GM12875 (cell line): ENCODE data around the gene NCKAP1.
"Not testable (repeated sequence)": the region's sequence is repeated elsewhere in the genome, so short reads cannot be mapped to it uniquely, and the experiment has no call there.

Experiments
- H3K4me3 ChIP-seq: one replicate; pipeline ENCODE4 v1.5.1; 2011; ENCODE audit warnings: low read depth, low read length, control low read depth
- CTCF ChIP-seq: IDR thresholded peaks from 2 replicates; pipeline ENCODE4 v1.5.1; 2011; ENCODE audit warnings: low read depth, mild to moderate bottlenecking, control low read depth, inconsistent platforms, low read length, moderate library complexity, borderline replicate concordance; ENCODE audit not compliant: insufficient read depth

The NCKAP1 gene

DNA sequence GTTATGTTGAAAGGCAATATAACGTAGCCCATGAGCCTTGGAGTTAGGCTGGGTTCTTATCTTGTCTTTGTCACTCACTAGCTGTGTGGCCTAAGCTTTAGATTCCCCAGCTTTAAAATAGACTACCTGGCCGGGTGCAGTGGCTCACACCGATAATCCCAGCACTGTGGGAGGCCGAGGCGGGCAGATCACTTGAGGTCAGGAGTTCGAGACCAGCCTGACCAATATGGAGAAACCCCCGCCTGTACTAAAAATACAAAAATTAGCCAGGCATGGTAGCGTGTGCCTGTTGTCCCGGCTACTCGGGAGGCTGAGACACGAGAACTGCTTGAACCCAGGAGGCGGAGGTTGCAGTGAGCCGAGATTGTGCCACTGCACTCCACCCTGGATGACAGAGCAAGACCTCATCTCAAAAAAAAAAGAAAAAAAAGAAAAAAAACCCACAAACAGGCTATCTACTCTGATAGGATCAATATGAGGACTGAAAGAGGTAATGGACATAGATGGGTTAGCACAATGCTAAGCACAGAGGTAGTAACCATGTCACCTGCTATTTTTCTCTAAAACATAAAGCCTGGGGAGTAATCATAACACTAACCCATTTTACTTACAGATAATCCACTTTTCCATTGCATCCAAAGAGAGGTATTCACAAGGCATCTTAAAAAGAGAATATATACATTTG, 43.9 kb downstream of the NCKAP1 start:
- no peak for TF ChIP-seq CTCF
- H3K4me3 ChIP-seq = no peak overlapping the region

- no peak overlapping the region for H3K4me3 ChIP-seq
- TF ChIP-seq CTCF = no peak
These were observed 55.3 kb downstream of the NCKAP1 start for GRCh38 chr2:182982941-182983340.

GRCh38 chr2:182981475-182981874, 56.8 kb downstream of the NCKAP1 start:
- not testable (repeated sequence) for H3K4me3 ChIP-seq

- no peak overlapping the region for H3K4me3 ChIP-seq
- TF ChIP-seq CTCF = no peak
These were observed 57.6 kb downstream of the NCKAP1 start for GRCh38 chr2:182980652-182981051.

DNA sequence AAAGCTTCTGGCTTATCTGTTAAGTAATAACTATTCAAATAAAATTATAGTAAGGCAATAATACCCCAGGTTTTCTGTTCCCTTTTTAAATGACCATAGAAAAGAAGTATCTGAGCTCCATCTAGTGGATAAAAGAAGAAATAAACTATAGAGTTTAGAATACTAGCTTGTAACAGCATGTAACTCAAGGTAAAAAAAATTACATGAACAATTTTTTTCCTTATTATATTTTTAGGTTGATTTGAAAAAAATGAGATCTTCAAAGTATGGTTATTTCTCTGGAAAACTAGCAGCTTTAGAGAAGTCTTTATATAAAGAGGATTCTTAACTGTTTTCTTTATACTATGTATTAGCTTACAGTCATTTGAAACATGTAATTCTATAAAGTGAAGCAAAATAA, 58.1 kb downstream of the NCKAP1 start:
- TF ChIP-seq CTCF = no peak
- H3K4me3 ChIP-seq = no peak overlapping the region

- TF ChIP-seq CTCF = no peak
These were observed 60.8 kb downstream of the NCKAP1 start for GRCh38 chr2:182977463-182977862.

DNA sequence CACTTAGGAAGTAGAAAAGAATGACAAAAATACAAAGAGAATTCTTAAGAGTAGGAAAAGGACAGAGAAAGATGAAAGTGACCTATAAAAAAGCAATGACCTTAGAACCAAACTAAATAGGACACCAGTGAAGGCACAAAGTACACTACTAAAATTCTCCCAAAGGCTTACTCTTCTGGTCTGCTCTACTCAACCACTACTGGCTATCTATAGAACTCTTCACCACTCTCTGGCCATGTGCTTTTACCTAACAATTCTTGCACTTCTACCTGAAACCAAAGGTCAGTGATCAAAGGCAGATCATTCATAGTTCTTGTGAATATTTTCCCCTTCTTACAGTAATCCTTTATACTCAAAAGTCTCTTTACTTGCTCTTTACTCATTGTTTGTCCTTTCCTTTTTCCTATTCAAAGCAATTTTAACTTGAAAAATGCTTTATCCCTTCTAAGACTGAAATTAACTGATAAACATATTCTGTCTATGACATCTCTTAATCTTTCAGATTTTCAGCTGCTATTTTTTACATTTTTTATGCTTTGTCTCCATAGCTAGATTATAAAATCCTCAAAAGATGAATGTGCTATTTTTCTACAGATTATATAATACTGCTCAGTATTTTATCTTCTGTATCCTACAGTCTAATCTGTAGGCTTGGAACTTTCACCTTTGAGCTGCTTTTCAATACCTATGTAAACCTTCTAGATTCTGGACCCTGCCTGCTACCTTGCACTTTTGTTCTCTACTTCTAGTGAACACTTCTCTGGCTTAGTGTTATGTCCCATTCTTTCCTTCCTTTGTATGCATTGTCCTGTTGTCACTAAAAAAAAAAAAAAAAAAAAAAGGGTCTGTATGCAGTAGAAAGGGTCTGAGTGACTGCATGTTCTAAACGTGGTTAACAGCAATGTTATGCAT, 64.6 kb downstream of the NCKAP1 start:
- no peak overlapping the region for H3K4me3 ChIP-seq
- TF ChIP-seq CTCF = no peak

More at GRCh38 chr2:182977463-182977862, 60.8 kb downstream of the NCKAP1 start:
- no peak overlapping the region for H3K4me3 ChIP-seq
